Suprapubic skin (tissue), 4 donors: ENCODE data around the gene CLRN2.

Experiments
- CTCF ChIP-seq, 2 donors: fragments of 200-600 bp in 1 of 2; fragments of 450-650 bp in 1 of 2; sonication (generic) in 1 of 2; IDR thresholded peaks; one replicate each; pipeline ENCODE4 v1.5.1; 2016 to 2019; ENCODE audit warnings: antibody characterized with exemption in 2 of 2, mild to moderate bottlenecking in 1 of 2, moderate library complexity in 1 of 2
- POLR2A ChIP-seq, 2 donors: fragments of 450-650 bp; IDR thresholded peaks; one replicate each; pipeline ENCODE4 v1.6.1; 2017; ENCODE audit warnings: antibody characterized with exemption in 2 of 2, mild to moderate bottlenecking in 2 of 2, moderate library complexity in 2 of 2
- POLR2AphosphoS5 ChIP-seq, 3 donors: sonication (generic); formaldehyde crosslinking; IDR thresholded peaks; one replicate each; pipeline ENCODE4 v1.6.1; 2017; ENCODE audit warnings: antibody characterized with exemption in 3 of 3

- no peak for TF ChIP-seq POLR2A (IDR thresholded peaks at IDR 0.05)
- TF ChIP-seq CTCF (IDR thresholded peaks at IDR 0.05) = no peak
- no peak for TF ChIP-seq POLR2AphosphoS5 (IDR thresholded peaks at IDR 0.05)
Observed at GRCh38 chr4:17491196-17491595, 23.8 kb upstream of the CLRN2 start.
